ENCODE data around the gene MBD3L2B.
A peak's percentile ranks its signal among the peaks of the same experiment; 100 is the strongest.

The MBD3L2B gene

GRCh38 chr19:7018828-7019227 is 2.4 kb downstream of the MBD3L2B start:
- TF ChIP-seq CTCF (conservative IDR thresholded peaks at IDR 0.05; ENCODE audit: control insufficient read depth, insufficient read depth, low read depth, low read length), result no peak
- H3K4me3 ChIP-seq (ENCODE audit: control insufficient read depth, low read depth, low read length), result no peak overlapping the region
- DNase-seq (ENCODE audit: low read depth), result no peak

GRCh38 chr19:7013678-7014077 is 7.6 kb downstream of the MBD3L2B start:
- H3K4me3 ChIP-seq (ENCODE audit: control insufficient read depth, low read depth, low read length), result no peak overlapping the region
- no peak for TF ChIP-seq CTCF (conservative IDR thresholded peaks at IDR 0.05; ENCODE audit: control insufficient read depth, insufficient read depth, low read depth, low read length)
- DNase-seq (ENCODE audit: low read depth), result peak; percentile 27

DNA sequence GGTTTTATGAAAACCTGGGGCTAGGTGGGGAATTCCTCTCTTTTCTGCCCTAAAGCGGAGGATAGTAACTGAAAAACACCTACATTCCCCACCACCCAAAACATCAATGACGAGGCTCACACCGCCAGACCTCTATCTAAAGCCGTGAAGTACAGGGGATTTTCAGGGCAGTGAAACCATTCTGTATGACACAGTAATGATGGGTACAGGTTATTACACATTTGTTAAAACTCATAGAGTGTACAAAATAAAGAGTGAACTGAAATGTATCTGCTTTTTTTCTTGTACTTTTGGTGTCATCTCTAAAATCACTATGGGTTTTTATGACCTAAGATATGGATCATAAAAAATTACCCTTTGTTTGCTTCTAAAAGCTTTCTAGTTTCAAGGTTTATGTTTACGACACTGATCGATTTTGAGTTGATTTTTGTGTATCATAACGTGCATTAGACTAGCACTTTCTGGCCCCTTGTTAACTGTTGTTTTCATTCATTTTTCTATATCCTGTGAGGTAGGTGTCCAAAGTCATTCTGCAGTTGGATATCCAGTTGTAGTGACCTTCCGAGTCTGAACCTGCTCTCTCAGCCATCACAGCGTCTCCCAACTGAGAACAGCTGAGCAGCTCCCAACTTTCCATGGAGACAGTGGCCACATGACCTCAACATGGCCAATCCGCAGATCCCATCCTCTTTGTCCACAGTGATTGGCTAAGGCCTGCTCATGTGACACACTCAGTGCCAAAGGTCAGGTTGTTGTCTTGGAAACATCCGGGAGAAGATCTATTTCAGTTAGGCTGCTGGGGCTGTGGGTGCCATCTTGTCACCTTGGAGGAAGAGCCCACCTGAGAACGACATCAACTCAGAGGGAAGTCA is 10.3 kb downstream of the MBD3L2B start:
- no peak overlapping the region for H3K4me3 ChIP-seq (ENCODE audit: control insufficient read depth, low read depth, low read length)
- TF ChIP-seq CTCF (conservative IDR thresholded peaks at IDR 0.05; ENCODE audit: control insufficient read depth, insufficient read depth, low read depth, low read length), result no peak
- DNase-seq (ENCODE audit: low read depth), result no peak

DNA sequence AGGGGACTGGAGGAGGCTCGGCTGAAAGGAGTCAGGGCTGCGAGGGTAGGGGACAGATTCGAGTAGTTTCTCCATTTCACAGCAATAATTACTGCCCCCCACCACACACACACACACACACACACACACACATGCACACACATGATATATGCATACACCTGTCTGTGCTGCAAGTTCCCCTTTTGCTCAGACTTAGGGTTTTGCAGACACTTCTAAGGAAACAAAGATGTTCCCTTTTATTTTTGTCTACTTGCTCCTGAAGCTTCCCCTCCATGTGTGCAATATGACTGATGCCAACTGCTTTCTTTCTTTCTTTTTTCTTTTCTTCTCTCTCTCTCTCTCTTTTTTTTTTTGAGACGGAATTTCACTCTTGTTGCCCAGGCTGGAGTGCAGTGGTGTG is 13.4 kb downstream of the MBD3L2B start:
- DNase-seq (ENCODE audit: low read depth), result no peak
- TF ChIP-seq CTCF (conservative IDR thresholded peaks at IDR 0.05; ENCODE audit: control insufficient read depth, insufficient read depth, low read depth, low read length), result no peak
- no peak overlapping the region for H3K4me3 ChIP-seq (ENCODE audit: control insufficient read depth, low read depth, low read length)

DNA sequence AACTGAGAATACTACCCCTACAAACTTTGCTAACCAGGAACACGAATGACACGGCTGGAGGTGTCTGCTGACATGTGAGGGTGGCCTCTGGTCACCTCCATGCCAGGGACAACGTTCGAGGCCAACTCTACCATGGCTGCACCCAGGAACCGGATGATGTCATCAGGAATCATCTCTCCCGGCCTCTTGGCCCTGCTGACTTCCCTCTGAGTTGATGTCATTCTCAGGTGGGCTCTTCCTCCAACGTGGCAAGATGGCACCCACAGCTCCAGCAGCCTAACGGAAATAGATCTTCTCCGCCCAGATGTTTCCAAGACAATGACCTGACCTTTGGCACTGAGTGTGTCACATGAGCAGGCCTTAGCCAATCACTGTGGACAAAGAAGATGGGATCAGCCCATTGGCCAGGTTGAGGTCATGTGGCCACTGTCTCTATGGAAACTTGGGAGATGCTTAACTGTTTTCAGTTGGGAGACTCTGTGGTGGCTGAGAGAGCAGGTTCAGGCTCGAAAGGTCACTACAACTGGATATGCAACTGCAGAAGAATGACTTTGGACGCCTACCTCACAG is 15.0 kb downstream of the MBD3L2B start:
- no peak for TF ChIP-seq CTCF (conservative IDR thresholded peaks at IDR 0.05; ENCODE audit: control insufficient read depth, insufficient read depth, low read depth, low read length)
- DNase-seq (ENCODE audit: low read depth), result no peak
- H3K4me3 ChIP-seq (ENCODE audit: control insufficient read depth, low read depth, low read length), result no peak overlapping the region

- peak; percentile 58 for TF ChIP-seq CTCF (conservative IDR thresholded peaks at IDR 0.05; ENCODE audit: control insufficient read depth, insufficient read depth, low read depth, low read length)
- DNase-seq (ENCODE audit: low read depth), result peak; percentile 33
- H3K4me3 ChIP-seq (ENCODE audit: control insufficient read depth, low read depth, low read length), result no peak overlapping the region
These were observed 16.8 kb downstream of the MBD3L2B start for GRCh38 chr19:7004313-7004931.

All from fibroblast of mammary gland (primary cell).